ENCODE results near the gene GNAL.

DNA sequence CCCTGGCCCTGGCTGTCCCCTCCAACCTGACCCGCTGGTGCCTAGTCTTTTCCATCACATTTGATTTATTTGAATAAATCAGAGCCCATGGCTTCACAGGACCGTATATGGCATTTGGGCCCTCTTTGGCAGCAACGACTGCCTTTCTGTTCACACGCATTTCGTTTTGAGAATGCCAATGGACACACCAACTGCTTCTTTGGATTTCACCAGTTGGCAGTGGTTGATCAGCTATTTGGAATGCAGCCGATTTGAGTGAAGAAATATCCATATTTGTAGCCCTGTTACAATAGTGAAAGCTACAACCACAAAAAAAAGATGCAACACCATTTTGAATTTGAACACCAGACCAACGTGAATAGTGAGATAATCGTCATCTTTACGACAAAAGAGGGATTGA is 56.5 kb downstream of the GNAL start:
- TF ChIP-seq, protein P1, sequence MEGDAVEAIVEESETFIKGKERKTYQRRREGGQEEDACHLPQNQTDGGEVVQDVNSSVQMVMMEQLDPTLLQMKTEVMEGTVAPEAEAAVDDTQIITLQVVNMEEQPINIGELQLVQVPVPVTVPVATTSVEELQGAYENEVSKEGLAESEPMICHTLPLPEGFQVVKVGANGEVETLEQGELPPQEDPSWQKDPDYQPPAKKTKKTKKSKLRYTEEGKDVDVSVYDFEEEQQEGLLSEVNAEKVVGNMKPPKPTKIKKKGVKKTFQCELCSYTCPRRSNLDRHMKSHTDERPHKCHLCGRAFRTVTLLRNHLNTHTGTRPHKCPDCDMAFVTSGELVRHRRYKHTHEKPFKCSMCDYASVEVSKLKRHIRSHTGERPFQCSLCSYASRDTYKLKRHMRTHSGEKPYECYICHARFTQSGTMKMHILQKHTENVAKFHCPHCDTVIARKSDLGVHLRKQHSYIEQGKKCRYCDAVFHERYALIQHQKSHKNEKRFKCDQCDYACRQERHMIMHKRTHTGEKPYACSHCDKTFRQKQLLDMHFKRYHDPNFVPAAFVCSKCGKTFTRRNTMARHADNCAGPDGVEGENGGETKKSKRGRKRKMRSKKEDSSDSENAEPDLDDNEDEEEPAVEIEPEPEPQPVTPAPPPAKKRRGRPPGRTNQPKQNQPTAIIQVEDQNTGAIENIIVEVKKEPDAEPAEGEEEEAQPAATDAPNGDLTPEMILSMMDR (IDR thresholded peaks at IDR 0.05; ENCODE audit: low read depth, low read length, missing input control) = no peak
- TF ChIP-seq RAD21 (IDR thresholded peaks at IDR 0.05) (no peak), TAF1 (conservative IDR thresholded peaks at IDR 0.05) (no peak), HNF4G (IDR thresholded peaks at IDR 0.05) (no peak), EGR1 (IDR thresholded peaks at IDR 0.05; ENCODE audit: low read depth in 2 of 2) (no peak), YY1 (IDR thresholded peaks at IDR 0.05) (no peak)
- TF ChIP-seq, protein P2, sequence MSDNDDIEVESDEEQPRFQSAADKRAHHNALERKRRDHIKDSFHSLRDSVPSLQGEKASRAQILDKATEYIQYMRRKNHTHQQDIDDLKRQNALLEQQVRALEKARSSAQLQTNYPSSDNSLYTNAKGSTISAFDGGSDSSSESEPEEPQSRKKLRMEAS (IDR thresholded peaks at IDR 0.05) = no peak

All from liver (tissue), 3 donors.